Posterior vena cava (tissue), 2 donors: Measurements from ENCODE around the gene MYOM1. TPM values are rescaled to one million over a fixed set of nuclear protein-coding genes. Genes with fewer than 3 reads are reported as not detected.

Experiments
- DNase-seq: peaks from one replicate; pipeline ENCODE4 v3.0.0-alpha.2; 2020; ENCODE audit warnings: low spot score
- intact Hi-C, 2 donors: fragments of 100-400 bp; cut with DNase I; formaldehyde crosslinking; loops; one replicate each; pipeline versions ENCODE4 v1.14.1 to v1.14.2; 2022 to 2023
- total RNA-seq, 2 donors: library from RNA; stranded (reverse); fragmentation: NEBNext Ultra II Directional; extraction: Animal tissue kit (Norgen Biotek cat#: 25700); gene quantifications; one replicate each; pipeline ENCODE4 v1.2.1, GENCODE V29; 2021
- donor health status: DM: yes; HTN: yes; CAD: no.
- donor health status: DM: yes; HTN: yes; CAD: no.

The MYOM1 gene
- total RNA-seq, 2 donors from 2014 or later = 32.0 to 42.1 TPM

DNA sequence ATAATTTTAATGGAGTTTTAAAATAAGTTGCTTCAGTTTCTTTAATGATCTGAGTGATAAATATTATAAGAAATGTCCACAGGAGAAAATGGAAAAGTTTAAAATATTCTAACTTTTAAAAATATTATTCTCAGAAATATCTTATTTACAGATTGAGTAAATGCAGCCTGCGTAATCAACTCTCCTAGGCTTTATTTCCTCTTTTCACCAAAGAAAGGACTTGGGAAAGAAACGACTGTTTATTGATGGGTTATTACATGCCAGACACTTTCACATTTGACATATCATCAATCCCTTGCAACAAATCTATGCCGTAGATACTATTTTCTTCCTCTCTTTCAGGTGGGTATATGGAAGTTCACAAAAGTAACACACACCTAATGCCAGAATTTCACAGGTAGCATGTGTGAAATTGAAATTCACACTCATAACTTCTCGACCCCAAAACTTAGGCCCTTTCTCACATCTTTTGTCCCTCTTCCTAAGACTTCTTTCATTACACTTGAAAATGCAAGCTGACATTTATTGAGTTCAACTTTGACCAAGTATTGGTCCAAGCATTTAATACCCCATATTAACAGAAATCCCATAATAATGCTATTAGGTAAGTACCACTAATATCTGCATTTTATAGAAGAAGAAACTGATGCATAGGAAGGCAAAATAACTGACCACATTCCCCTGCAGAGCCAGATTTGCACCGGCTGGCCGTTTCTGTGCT, 49.2 kb downstream of the MYOM1 start:
- no peak for DNase-seq
- intact Hi-C loops = no loop called here

DNA sequence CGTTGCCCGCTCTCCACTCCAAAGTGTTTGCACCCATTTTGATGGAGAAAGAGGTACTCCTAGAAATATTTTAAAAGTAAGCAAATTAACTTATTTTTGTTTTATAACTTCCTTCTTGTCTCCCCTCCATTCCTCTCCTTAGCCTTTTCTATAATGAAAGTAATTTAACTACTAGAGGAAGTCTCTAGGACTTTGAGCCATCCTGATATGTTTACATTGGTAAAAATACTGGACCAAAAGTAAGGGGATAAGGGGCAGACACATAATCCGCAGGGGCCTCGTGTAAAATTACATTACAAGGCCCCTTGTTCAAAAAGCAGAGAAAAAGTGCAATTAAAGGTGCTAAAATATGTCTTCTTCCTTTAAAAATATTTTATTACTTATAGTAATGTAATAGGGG, 55.4 kb downstream of the MYOM1 start:
- no peak for DNase-seq
- intact Hi-C loops = loop anchor here in 1 of 2 donors (10.0 kb wide), 1 partner anchor 70 kb away; no protein-coding TSS in a partner anchor

DNA sequence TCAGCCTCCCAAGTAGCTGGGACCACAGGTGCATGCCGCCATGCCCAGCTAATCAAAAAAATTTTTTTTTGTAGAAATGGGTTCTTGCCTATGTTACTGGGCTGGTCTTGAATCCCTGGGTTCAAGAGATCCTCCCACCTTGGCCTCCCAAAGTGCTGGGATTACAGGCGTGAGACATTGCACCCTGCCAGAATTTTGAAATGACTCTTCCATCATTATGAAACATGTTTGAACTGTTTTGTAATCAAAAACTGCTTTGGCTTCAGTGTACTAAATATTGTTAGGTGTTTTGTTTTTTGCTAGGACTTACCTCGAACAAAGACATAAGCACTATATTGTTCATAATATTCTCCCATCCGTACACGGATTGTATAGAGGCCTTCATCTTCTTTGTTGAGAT, 55.8 kb downstream of the MYOM1 start:
- no peak for DNase-seq
- intact Hi-C loops = loop anchor here in 1 of 2 donors (10.0 kb wide), 1 partner anchor 71 kb away; no protein-coding TSS in a partner anchor

DNA sequence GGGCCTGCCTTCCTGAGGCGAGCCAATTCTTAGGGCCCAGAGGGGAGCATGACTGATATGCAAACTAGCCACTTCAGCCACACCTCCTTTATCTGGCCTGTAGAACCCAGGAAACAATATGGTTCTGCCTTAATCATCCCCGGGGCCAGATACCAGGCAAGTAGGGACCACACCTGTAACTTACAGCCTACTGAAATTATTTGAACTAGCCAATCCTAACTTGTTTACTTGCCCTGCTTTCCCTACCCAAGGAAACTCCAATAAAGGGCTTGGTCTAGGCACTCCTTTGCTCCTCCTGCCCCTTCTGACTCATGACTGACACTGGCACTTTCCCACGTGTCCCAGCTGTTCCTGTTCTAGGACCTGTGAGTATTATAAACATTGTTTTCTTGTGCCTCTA, 57.6 kb downstream of the MYOM1 start:
- intact Hi-C loops = loop anchor here in 1 of 2 donors (10.0 kb wide), 1 partner anchor 73 kb away; no protein-coding TSS in a partner anchor
- DNase-seq = no peak

DNA sequence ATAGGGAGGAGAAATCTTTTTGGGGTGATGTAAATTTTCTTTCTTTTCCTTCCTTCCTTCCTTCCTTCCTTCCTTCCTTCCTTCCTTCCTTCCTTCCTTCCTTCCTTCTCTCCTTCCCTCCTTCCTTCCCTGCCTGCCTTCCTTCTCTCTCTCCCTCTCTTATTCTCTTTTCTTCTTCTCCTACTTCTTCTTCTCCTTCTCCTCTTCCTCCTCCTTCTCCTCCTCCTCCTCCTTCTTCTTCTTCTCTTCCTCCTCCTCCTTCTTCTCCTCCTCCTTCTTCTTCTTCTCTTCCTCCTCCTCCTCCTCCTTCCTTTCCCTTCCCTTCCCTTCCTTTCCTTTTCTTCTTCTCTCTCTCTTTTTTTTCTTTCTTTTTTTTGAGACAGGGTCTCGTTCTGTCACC, 59.9 kb downstream of the MYOM1 start:
- no peak for DNase-seq
- intact Hi-C loops = loop anchor here (10.0 kb wide), 2 partner anchors 75 to 85 kb away; partner anchors contain the start of gene MYL12A (in 1 of the 2)

DNA sequence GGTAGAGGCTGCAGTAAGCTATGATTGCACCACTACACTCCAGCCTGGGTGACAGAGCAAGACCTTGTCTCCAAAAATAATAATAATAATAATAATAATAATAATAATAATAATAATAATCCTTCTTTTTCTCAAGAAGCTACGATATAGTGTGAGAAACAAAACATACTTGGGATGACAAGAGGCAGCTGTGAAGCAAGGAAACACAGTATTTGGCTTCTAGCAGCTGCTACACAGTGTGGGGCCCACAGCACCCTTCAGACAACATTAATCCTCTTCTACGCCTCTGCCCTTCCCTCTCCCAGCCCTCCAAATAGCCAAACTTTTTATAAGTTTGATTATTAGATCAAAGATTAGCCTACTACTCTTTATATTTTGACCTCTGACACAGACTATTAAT, 62.2 kb downstream of the MYOM1 start:
- intact Hi-C loops = loop anchor here in 1 of 2 donors (10.0 kb wide), 1 partner anchor 87 kb away; the partner anchor contains the start of gene MYL12A
- DNase-seq = no peak

DNA sequence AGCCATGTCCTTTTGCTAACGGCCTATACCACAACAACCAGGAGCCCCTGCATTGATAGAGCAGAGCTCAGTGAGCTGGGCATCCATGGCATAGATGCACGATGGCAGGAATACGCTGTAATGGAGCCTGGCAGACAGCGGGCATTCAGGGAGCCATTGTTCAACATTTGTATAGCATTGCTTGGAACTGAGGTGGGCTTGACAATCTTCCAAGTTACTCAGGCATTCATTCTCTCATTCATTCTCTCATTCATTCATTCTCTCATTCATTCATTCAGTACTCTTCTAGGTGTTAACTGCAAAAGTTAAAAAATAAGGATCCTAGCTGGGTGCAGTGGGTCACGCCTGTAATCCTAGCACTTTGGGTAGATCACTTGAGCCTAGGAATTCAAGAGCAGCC, 62.7 kb downstream of the MYOM1 start:
- DNase-seq = no peak
- intact Hi-C loops = loop anchor here in 1 of 2 donors (10.0 kb wide), 1 partner anchor 88 kb away; the partner anchor contains the start of gene MYL12A

DNA sequence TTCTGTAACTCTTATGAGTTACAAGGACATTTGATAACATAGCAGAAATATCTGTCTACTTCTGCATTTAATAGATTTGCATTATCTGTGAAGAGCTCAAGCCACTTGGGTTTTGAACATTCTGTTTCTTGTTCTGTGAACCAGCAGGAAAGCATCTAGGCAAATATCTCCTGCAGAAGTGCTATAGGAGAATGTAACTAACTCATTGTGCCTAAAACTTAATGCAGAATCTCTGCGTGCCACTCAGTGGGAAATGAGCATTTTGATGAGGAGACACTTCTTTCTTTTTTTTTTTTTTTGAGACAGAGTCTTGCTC, 63.5 kb downstream of the MYOM1 start:
- intact Hi-C loops = loop anchor here in 1 of 2 donors (10.0 kb wide), 1 partner anchor 89 kb away; the partner anchor contains the start of gene MYL12A
- no peak for DNase-seq

DNA sequence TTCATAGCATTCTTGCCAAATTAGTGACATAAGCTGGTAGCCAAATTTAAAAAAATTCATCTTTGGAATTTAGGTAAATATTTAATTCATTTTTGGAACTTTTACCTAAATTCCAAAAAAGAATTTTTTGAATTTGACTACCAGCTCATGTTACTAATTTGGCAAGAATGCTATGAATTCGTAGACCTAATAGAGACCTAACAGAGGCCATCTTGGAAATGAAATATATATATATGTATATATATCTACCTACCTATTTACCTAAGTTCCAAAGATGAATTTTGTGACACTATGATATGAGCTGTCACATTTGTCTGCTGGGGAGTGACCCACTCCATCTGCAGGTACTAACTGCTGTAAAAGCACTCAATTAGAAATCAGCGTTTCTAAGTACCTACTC, 65.6 kb downstream of the MYOM1 start:
- no peak for DNase-seq

DNA sequence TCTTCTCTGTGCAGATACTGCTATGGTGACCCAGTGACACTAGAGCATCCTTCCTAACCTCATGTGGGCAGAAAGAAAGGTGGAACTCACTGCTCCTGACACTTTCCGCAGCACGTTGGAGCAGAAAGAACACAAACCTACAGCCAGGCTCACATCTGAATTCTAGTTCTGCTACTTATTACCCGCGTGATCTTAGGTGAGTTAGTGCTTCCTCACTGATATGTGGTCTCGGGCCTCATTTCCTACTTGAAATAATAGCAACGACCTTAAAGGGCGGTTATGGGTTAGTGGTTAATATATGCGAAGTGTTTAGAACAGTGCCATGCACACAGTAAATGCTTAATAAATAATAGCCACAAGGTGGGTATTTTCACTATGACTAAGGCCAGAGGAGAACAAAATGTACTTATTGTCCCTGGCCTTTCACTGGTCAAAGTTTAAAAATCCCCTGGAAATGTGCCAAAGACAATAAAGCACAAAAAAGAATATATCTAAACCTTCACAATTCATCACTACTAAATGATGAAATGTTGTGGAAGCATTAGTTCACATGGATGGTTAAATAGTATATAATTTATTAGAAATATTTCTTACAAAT, 66.6 kb downstream of the MYOM1 start:
- no peak for DNase-seq
- intact Hi-C loops = loop anchor here in 1 of 2 donors (10.0 kb wide), 1 partner anchor 92 kb away; the partner anchor contains the start of gene MYL12A

More for the DNA sequence above, 65.6 kb downstream of the MYOM1 start:
- intact Hi-C loops = loop anchor here in 1 of 2 donors (10.0 kb wide), 1 partner anchor 91 kb away; the partner anchor contains the start of gene MYL12A

DNA sequence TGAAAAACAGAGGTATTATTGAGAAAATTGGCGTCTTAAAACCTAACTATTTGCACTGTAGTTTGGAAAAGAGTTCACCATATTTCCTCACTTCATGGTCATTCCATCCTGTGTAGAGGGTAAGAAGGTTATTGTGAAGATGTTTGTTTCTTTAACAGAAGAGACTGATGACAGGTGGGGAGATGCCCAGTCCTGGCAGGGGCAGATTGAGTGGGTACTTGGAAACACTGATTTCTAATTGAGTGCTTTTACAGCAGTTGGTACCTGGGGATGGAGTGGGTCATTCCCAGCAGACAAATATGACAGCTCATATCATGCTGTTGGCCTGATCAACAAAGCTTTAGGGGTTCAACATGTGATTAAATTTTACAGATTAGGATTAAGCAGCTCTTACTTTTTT, 67.5 kb downstream of the MYOM1 start:
- intact Hi-C loops = loop anchor here in 1 of 2 donors (10.0 kb wide), 1 partner anchor 93 kb away; the partner anchor contains the start of gene MYL12A
- no peak for DNase-seq

DNA sequence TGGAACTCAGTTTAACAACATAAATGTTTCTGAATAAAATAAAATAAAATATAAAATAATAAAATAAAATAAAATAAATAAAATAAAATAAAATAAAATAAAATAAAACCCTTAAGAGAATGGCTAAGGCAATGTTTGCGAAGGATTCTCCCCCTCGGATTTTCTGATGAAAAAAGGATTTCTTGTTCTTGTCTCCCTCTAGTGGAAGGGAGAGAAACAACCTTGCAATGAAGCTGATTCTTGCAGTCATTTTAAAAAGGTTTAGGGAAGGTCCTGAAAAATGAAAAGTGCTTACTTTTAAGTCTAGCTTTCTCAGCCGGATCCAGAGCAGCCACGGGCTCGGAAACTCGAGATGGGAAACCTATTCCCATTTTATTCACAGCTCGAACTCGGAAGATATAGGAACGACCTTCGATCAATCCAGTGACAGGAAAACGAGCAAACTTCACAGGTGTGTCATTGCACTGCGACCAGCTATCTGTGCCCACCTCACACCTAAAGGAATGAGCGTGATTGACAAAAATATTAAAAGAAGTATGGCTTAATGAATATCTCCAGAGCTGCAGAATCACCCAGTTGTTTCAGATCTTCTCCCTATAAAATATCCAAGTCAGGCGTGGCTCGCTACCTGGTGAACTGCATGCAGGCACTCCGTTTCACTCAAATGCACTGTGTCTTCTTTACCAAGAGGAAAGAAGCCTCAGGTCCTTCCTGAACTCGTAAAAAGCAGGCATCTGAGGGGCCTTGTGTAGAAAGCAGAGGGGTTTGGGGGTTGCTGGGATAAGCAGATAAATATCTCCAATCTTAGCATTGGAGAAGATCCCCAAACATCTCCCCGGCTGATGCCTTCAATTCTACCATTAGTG, 68.1 kb downstream of the MYOM1 start:
- DNase-seq = no peak
- intact Hi-C loops = loop anchor here in 1 of 2 donors (10.0 kb wide), 1 partner anchor 93 kb away; the partner anchor contains the start of gene MYL12A

DNA sequence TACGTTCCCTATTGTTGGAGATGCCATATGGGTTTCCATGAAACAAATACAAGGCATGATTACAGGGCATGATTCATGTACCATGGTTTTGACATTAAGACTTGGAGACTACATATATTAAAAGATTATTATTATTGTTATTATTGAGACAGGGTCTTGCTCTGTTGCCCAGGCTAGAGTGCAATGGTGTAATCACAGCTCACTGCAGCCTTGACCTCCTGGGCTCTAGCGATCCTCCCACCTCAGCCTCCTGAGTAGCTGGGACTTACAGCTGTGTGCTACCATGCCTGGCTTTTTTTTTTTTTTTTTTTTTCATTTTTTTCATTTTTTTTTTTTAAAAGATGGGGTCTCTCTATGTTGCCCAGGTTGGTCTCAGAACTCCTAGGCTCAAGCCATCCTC, 69.1 kb downstream of the MYOM1 start:
- no peak for DNase-seq
- intact Hi-C loops = loop anchor here in 1 of 2 donors (10.0 kb wide), 1 partner anchor 94 kb away; the partner anchor contains the start of gene MYL12A

DNA sequence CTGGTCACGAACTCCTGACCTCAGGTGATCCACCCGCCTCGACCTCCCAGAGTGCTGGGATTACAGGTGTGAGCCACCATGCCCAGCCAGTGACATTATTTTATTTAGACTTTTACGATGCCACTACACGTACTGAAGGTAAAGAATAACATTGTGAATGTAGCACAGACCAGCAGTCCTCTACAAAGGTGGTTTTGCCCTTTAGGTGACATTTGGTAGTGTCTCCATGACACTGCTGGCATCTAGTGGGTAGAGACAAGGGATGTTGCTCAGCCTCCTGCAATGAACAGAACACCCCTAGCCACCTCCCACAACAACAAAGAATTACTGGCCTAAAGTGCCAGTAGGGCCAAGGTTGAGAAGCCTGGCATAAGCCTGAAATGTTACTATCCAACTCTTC, 69.5 kb downstream of the MYOM1 start:
- no peak for DNase-seq
- intact Hi-C loops = loop anchor here in 1 of 2 donors (10.0 kb wide), 1 partner anchor 95 kb away; the partner anchor contains the start of gene MYL12A

DNA sequence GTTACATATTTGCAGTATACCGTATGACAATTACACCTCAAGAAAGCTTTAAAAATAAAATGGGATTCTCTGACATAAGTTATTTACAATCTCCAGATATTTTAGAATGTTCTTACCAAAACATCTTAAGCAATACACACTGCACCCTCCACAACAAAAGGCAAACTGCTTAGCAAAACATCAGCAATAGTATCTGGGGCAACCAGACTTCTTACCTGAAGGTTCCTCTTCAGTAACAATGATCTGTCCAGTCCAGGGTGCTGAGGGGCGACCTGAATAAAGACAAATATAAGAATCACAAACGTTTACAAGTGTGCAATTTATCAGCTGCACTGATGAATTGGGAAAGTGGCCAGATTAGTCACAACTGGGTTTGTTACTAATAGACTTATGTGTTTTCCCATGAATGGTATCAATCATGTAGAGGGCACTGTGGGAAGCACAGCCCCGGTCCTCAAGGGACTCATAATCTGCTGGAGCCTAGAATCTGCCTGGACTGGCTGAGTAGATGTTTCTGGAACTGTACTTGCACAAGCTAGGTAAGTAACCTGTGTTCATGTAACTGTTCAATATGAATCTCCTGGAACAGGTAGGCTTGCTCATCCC, 70.7 kb downstream of the MYOM1 start:
- DNase-seq = no peak
- intact Hi-C loops = no loop called here

DNA sequence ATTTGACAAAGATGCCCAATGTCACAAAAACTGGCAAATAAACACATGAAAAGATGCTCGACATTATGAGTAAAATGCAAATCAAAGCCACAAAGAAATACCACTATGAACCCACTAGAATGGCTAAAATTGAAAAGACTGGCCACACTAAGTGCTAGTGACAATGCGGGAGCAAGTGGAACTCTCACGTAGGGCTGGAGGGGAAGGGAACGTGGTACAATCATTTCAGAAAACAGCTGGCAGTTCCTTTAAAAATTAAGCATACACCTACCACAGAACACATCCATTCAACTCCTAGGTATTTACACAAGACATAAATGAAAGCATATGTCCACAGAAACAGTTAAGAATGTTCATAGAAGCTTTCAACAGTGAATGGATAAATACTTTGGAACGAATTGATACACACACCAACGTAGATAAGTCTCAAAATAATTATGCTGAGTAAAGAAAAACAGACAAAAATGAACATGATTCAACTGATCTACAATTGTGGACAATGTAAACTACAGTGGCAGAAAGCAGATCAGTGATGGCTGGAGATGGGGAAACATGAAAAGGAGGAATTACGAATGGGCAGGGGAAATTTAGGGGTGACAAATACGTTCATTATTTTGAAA, 71.7 kb downstream of the MYOM1 start:
- no peak for DNase-seq
- intact Hi-C loops = no loop called here

DNA sequence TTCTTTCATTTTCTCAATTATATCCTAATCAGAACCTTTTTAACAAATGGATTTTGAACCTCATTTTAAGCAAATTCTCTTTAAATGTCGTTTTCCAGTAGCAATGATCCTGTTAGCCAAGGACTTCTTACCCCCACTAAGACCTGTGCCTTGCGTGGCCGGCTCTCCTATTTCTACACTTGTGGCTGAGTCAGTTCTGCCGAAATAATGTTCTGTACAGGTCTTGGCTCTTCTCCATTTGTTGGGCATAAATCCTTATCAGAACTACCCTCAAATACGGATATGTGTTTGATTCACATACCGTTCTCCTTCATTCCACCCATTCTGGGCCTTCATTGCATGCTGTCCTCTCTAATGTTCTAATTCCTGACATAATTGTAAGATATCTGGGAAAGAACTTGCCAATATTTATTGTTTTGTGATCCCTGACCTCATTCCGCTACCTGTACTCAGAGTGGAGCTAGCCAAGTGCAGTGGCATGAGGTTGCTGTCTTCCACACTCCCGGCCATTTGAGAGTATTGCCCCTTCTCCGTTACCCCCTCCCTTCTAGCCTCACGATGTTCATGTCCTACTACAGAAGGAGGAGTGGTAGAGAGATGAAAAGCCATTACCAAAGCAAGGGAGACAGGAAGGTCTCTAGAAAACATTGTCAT, 78.7 kb downstream of the MYOM1 start:
- intact Hi-C loops = no loop called here
- no peak for DNase-seq

DNA sequence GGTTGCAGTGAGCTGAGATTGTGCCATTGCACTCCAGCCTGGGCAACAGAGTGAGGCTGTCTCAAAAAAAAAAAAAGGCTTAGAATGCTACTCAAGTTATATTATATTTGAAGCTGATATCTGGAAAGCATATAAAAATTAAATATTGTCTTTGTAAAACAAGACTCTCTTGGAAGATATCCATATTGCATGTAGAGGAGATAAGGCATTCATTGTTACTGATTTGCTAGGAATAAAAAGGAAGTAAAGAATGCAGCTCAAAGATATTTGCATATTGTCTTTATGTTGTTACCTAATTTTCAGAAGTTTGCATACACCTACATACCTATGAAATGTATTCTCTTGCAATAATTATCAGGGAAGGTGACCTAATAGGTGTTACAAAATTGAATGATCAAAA, 79.4 kb downstream of the MYOM1 start:
- DNase-seq = no peak
- intact Hi-C loops = no loop called here
